Fibroblast of villous mesenchyme (primary cell): Measurements from ENCODE around the gene ZNF668. TPM values are rescaled to one million over a fixed set of nuclear protein-coding genes. Genes with fewer than 3 reads are reported as not detected.
A peak's percentile ranks its signal among the peaks of the same experiment; 100 is the strongest.

ENCODE experiments used
- DNase-seq: peaks from one replicate; pipeline ENCODE4 v3.0.0-alpha.2; 2010; ENCODE audit warnings: low read depth
- H3K4me3 ChIP-seq: 2 replicates; pipeline ENCODE4 v1.5.1; 2011; ENCODE audit warnings: low read depth, mild to moderate bottlenecking, low read length
- total RNA-seq: library from RNA; depleted of rRNA; stranded (reverse); fragments of >200 nt; gene quantifications from 2 replicates; pipeline ENCODE4 v1.2.3, GENCODE V29; 2012
- TF ChIP-seq, protein P1 (sequence below): IDR thresholded peaks from 2 replicates; pipeline ENCODE4 v1.5.1; 2012; ENCODE audit warnings: low read depth, mild to moderate bottlenecking, low read length; ENCODE audit not compliant: insufficient read depth

Gene ZNF668
- total RNA-seq, 1 donor: 16.0 TPM

DNA sequence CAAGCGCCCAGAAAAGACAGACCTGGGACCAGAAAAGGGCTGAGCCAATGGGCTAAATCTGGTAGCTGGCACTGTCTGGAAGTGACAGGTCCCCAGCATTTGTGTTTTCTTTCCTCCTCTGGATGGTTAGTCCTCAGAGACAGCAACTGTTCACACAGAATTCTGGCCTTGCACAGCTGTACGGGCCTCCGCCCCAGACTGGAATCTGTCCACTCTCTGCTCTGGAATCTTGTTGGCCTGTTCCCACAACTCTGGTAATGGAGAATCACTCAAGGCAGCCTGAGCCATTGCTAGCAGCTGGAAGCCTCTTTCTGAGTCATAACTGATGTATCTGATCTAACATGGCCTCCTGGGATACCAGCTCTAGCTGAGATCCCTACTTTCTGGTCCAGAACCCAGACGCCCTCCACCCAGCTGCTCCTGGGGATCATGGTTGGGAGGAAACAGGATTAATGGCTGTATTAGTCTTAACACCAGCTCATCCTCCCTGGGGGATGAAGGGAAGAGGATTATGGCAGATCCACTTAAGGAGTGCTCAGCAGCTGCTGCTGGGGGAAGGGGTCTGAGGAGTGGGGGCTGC is 9.1 kb downstream of the ZNF668 start:
- H3K4me3 ChIP-seq: no peak overlapping the region
- DNase-seq: peak; percentile 94
- TF ChIP-seq, protein P1, sequence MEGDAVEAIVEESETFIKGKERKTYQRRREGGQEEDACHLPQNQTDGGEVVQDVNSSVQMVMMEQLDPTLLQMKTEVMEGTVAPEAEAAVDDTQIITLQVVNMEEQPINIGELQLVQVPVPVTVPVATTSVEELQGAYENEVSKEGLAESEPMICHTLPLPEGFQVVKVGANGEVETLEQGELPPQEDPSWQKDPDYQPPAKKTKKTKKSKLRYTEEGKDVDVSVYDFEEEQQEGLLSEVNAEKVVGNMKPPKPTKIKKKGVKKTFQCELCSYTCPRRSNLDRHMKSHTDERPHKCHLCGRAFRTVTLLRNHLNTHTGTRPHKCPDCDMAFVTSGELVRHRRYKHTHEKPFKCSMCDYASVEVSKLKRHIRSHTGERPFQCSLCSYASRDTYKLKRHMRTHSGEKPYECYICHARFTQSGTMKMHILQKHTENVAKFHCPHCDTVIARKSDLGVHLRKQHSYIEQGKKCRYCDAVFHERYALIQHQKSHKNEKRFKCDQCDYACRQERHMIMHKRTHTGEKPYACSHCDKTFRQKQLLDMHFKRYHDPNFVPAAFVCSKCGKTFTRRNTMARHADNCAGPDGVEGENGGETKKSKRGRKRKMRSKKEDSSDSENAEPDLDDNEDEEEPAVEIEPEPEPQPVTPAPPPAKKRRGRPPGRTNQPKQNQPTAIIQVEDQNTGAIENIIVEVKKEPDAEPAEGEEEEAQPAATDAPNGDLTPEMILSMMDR: no peak

DNA sequence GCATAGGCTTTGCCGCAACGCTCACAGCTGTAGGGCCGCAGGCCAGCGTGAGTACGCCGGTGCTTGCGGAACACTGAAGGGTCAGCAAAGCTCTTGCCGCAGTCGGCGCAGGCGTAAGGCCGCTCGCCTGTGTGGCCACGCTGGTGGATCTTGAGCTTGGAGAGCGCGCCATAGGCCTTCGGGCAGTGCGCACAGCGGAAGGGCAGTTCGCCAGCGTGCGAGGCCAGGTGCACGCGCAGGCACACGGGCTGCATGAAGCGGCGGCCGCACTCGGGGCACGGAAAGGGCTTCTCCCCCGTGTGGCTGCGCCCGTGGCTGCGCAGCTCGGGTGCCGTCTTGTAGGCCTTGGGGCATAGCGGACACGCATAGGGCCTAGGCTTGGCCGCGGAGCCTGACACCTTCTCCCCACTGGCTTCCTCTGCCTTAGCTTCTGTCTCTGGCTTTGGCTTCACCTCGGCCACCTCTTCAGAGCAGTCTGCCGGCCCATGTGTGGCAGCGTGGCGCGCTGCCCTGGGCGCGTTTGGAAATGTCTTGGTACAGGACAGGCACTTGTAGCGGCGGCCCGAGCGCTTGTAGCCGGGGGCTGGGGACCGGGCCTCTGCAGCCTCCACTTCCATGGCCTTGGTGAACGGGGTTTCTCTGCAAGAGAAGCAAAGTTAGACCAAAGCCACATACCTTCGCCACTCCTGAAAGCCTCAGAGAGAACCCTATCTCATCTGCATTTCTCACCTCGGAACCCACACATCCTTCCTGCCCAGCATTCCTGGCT is 10.0 kb downstream of the ZNF668 start:
- peak overlapping the region; percentile 3 for H3K4me3 ChIP-seq
- DNase-seq: no peak
- TF ChIP-seq, protein P1: no peak

DNA sequence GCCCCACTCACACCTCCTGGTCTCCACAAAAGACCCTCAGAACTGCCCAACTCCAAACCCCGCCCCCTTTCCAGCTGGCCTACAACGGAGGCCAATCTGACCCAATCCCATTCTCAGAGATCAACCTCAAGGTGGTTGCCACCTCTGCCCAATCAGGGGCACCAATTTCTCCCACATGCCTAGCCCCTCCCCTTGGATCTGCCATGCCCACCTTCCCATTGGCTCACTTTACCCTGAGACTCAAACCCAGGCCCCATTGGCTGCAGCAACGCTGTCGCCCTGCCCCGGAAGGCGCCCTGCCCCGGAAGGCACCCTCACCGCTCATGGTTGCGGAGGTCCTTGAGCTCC is 10.6 kb downstream of the ZNF668 start:
- TF ChIP-seq, protein P1: no peak
- DNase-seq: no peak
- no peak overlapping the region for H3K4me3 ChIP-seq

DNA sequence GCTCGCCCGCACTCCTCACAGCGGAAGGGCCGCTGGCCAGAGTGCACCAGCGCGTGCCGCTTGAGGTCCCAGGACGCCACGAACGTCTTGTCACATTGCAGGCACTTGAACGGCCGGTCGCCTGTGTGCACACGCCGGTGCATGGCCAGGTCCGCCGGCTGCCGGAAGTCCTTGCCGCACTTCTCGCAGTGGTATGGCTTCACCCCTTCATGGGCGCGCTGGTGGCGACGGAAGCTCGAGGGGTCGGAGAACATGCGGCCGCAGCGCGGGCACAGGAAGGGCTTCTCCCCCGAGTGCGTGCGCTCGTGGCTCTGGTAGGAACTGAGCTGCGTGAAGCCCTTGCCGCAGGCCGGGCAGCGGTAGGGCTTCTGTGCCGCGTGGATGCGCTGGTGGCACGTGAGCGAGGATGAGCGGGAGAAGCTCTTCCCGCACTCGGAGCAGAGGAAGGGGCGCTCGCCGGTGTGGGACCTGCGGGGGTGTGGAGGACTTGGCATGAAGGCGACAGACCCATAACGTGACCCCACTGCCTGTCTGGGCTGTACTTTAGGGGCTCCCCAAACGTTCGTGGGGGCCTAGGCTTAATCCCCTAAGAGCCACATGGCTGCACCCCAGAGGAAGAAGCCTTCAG is 12.1 kb downstream of the ZNF668 start:
- no peak for DNase-seq
- H3K4me3 ChIP-seq: no peak overlapping the region
- TF ChIP-seq, protein P1: no peak

DNA sequence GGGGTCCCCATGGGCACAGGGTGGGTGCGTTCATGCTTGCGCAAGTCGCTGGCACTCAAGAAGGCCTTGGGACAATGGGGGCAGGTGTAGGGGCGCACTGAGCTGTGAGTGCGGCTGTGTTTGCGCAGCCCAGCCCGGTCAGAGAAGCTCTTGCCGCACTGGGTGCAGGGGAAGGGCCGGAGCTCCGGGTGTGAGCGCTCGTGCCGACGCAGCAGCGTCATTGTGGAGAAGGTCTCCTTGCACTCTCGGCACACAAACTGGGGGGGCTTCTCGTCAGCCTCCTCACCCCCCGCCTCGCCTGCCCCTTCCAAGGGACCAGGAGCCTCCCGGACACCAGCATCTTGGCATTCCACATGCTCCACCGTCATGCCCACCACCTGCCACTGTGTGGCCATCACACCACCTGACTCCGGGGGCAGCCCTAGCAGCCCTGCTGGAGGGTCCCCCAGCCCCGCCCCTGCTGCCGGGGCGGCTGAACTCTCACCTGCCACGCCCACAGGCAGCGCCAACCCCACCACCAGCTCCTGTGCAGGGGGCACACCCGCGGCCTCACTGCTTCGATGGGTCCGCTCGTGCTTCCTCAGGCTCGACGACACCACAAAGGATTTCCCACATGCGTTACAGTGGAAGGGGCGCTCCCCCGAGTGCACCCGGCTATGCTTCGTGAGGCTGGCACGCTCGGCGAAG is 12.8 kb downstream of the ZNF668 start:
- no peak overlapping the region for H3K4me3 ChIP-seq
- DNase-seq: no peak
- TF ChIP-seq, protein P1: no peak

DNA sequence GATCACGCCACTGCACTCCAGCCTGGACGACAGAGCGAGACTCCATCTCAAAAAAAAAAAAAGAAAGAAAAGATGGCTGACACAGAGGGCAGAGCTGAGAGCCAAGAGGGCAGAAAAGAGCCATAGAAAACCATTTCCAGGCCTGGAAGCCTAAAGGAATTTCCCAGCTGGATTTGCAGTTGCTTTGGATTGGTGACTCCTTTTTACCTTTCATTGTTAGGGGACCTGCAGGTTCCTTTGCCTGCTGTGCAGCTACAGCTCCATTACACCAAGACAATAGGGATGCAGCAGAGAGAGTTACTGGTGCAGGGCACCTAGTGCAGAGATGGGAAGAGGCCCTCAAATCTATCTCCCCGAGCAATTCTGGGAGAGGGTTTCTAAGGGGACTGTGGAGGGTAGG is 18.4 kb downstream of the ZNF668 start:
- no peak for DNase-seq
- H3K4me3 ChIP-seq: no peak overlapping the region
- TF ChIP-seq, protein P1: no peak
